ENCODE results near the gene EYS. TPM values are rescaled to one million over a fixed set of nuclear protein-coding genes. Genes with fewer than 3 reads are reported as not detected.

Gene EYS
- total RNA-seq, 1 experiment from 2014 or later: not detected

DNA sequence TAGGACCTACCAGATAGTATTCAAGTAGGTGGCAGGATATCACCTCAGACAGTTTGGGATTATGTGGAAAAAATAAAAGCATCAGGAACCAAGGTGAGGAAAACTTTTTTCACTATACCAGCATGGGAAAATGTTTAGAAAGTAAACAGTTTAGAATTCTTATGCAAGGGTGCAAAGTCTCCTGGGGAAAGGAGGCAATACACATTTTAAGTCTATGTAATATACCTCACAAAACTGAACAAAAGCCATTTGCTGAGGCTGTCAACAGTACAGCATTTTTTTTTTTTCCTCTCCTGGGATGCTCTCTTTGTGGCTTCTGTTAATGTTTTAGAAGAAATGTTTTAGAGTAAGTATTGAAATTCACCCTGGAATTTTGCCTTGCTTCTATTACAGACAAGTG is 1997.9 kb downstream of the EYS start:
- H3K4me1 Mint-ChIP-seq (ENCODE audit: low read depth, unreplicated experiment): peaks cover 7% of the 10 kb centered on the region
- Histone ChIP-seq H3K4me3 (ENCODE audit: low read depth, low read length) (no peak overlapping the region), H3K36me3 (ENCODE audit: control insufficient read depth, insufficient read depth, low read length) (no peaks in the 10 kb centered on the region; the same call in 1 of the 2 replicates), H3K4me1 (no peaks in the 10 kb centered on the region), H3K9me3 (no peaks in the 10 kb centered on the region), H3K27me3 (replicated peaks; ENCODE audit: control insufficient read depth, insufficient read depth, low read length) (no peaks in the 10 kb centered on the region)
- H3K9me3 Mint-ChIP-seq (ENCODE audit: unreplicated experiment): no peaks in the 10 kb centered on the region
- no peak overlapping the region for H3K4me3 Mint-ChIP-seq (ENCODE audit: unreplicated experiment)
- ChIA-PET POLR2A (no interaction called here), CTCF (interaction anchor here (0.6 kb wide), 1 partner anchor 73 kb away, joined by 3 read pairs; no protein-coding TSS in a partner anchor)
- no peak overlapping the region for H3K27ac Mint-ChIP-seq (ENCODE audit: unreplicated experiment)
- H3K27me3 Mint-ChIP-seq (ENCODE audit: insufficient read depth, unreplicated experiment): no peaks in the 10 kb centered on the region
- TF ChIP-seq, protein P1, sequence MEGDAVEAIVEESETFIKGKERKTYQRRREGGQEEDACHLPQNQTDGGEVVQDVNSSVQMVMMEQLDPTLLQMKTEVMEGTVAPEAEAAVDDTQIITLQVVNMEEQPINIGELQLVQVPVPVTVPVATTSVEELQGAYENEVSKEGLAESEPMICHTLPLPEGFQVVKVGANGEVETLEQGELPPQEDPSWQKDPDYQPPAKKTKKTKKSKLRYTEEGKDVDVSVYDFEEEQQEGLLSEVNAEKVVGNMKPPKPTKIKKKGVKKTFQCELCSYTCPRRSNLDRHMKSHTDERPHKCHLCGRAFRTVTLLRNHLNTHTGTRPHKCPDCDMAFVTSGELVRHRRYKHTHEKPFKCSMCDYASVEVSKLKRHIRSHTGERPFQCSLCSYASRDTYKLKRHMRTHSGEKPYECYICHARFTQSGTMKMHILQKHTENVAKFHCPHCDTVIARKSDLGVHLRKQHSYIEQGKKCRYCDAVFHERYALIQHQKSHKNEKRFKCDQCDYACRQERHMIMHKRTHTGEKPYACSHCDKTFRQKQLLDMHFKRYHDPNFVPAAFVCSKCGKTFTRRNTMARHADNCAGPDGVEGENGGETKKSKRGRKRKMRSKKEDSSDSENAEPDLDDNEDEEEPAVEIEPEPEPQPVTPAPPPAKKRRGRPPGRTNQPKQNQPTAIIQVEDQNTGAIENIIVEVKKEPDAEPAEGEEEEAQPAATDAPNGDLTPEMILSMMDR (IDR thresholded peaks at IDR 0.05; ENCODE audit: insufficient read depth in 1 of 2, low read depth in 1 of 2, low read length in 1 of 2, severe bottlenecking in 1 of 2, unreplicated experiment in 1 of 2): no peak
- no TSS peak for BruUV-seq (replicated peaks)
- intact Hi-C loops (cut with micrococcal nuclease; ENCODE audit: unreplicated experiment): no loop called here
- H3K36me3 Mint-ChIP-seq (ENCODE audit: insufficient read depth, unreplicated experiment): peaks cover 73% of the 10 kb centered on the region
- no peak for DNase-seq

DNA sequence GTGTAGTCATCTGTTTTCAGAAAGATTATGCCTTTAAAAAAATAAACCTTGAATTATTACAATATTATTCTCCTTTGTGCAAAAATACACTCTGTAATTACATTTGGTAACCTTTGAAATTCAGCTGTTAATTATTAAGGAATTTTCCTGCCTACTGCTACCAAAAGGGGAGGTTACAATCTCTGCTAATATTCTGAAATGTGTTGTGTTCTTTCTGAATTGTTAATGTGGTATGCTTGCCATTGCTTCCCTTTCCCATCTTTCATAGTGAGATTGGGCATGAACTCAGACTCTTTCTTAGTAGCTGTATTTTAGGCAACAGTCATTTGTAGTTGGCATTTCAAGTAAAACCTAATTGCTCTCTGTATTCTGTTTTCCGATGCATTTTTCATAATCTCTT is 1998.4 kb downstream of the EYS start:
- no peaks in the 10 kb centered on the region for H3K27me3 Mint-ChIP-seq (ENCODE audit: insufficient read depth, unreplicated experiment)
- H3K9me3 ChIP-seq: no peaks in the 10 kb centered on the region
- no peak overlapping the region for H3K4me3 ChIP-seq (ENCODE audit: low read depth, low read length)
- no peak overlapping the region for H3K27ac Mint-ChIP-seq (ENCODE audit: unreplicated experiment)
- ChIA-PET CTCF (interaction anchor here (0.6 kb wide), 1 partner anchor 72 kb away, joined by 3 read pairs; no protein-coding TSS in a partner anchor), POLR2A (no interaction called here)
- intact Hi-C loops (cut with micrococcal nuclease; ENCODE audit: unreplicated experiment): no loop called here
- no peaks in the 10 kb centered on the region for H3K4me1 ChIP-seq
- BruUV-seq (replicated peaks): no TSS peak
- peaks cover 73% of the 10 kb centered on the region for H3K36me3 Mint-ChIP-seq (ENCODE audit: insufficient read depth, unreplicated experiment)
- no peaks in the 10 kb centered on the region; the same call in 1 of the 2 replicates for H3K36me3 ChIP-seq (ENCODE audit: control insufficient read depth, insufficient read depth, low read length)
- TF ChIP-seq, protein P1 (IDR thresholded peaks at IDR 0.05; ENCODE audit: insufficient read depth in 1 of 2, low read depth in 1 of 2, low read length in 1 of 2, severe bottlenecking in 1 of 2, unreplicated experiment in 1 of 2): no peak
- H3K4me1 Mint-ChIP-seq (ENCODE audit: low read depth, unreplicated experiment): peaks cover 7% of the 10 kb centered on the region
- no peaks in the 10 kb centered on the region for H3K9me3 Mint-ChIP-seq (ENCODE audit: unreplicated experiment)
- H3K27me3 ChIP-seq (replicated peaks; ENCODE audit: control insufficient read depth, insufficient read depth, low read length): no peaks in the 10 kb centered on the region
- no peak overlapping the region for H3K4me3 Mint-ChIP-seq (ENCODE audit: unreplicated experiment)
- no peak for DNase-seq

DNA sequence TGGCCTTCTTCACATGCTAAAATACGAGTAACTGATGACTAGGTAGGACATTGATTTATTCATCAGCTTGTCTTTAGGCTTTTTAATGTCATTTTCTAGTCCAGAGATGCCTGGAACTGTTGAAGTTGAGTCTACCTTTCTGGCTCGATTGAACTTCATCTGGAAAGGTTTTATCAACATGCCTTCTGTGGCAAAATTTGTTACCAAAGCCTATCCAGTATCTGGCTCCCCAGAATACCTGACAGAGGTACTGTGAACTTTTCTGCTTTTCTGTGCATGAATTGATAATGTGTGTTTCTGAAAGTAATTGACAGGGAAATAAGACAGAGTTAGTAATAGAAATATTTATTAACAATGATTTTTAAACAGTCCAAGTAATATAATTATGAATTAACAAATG is 2000.4 kb downstream of the EYS start:
- no peaks in the 10 kb centered on the region for H3K9me3 Mint-ChIP-seq (ENCODE audit: unreplicated experiment)
- H3K36me3 ChIP-seq (ENCODE audit: control insufficient read depth, insufficient read depth, low read length): no peaks in the 10 kb centered on the region; the same call in 1 of the 2 replicates
- intact Hi-C loops (cut with micrococcal nuclease; ENCODE audit: unreplicated experiment): no loop called here
- H3K4me3 Mint-ChIP-seq (ENCODE audit: unreplicated experiment): no peak overlapping the region
- H3K27ac Mint-ChIP-seq (ENCODE audit: unreplicated experiment): no peak overlapping the region
- TF ChIP-seq, protein P1 (IDR thresholded peaks at IDR 0.05; ENCODE audit: insufficient read depth in 1 of 2, low read depth in 1 of 2, low read length in 1 of 2, severe bottlenecking in 1 of 2, unreplicated experiment in 1 of 2): no peak
- H3K27me3 Mint-ChIP-seq (ENCODE audit: insufficient read depth, unreplicated experiment): no peaks in the 10 kb centered on the region
- no peaks in the 10 kb centered on the region for H3K4me1 Mint-ChIP-seq (ENCODE audit: low read depth, unreplicated experiment)
- no peak overlapping the region for H3K4me3 ChIP-seq (ENCODE audit: low read depth, low read length)
- no peaks in the 10 kb centered on the region for H3K27me3 ChIP-seq (replicated peaks; ENCODE audit: control insufficient read depth, insufficient read depth, low read length)
- no peaks in the 10 kb centered on the region for H3K4me1 ChIP-seq
- ChIA-PET CTCF (no interaction called here), POLR2A (no interaction called here)
- DNase-seq: no peak
- no TSS peak for BruUV-seq (replicated peaks)
- H3K9me3 ChIP-seq: no peaks in the 10 kb centered on the region
- peaks cover 68% of the 10 kb centered on the region for H3K36me3 Mint-ChIP-seq (ENCODE audit: insufficient read depth, unreplicated experiment)

All from Caco-2 (cell line).